Vagina (tissue), 2 donors: ENCODE results near the gene SWI5. TPM values are rescaled to one million over a fixed set of nuclear protein-coding genes. Genes with fewer than 3 reads are reported as not detected.

ENCODE experiments used
- DNase-seq, 2 donors: peaks; one replicate each; pipeline ENCODE4 v3.0.0-alpha.2; 2017; ENCODE audit errors: extremely low spot score in 2 of 2
- H3K27ac ChIP-seq: fragments of 200-600 bp; sonication (generic); one replicate; pipeline ENCODE4 v1.5.1; 2019
- H3K27me3 ChIP-seq: fragments of 200-600 bp; sonication (generic); one replicate; pipeline ENCODE4 v1.5.1; 2019
- H3K36me3 ChIP-seq, 2 donors: fragments of 200-600 bp; sonication (generic); one replicate each; pipeline ENCODE4 v1.5.1; 2017 to 2019
- H3K4me1 ChIP-seq: fragments of 200-600 bp; sonication (generic); one replicate; pipeline ENCODE4 v1.5.1; 2019
- H3K4me3 ChIP-seq, 2 donors: fragments of 200-600 bp; sonication (generic); 1 replicate in 1 of 2; 2 replicates in 1 of 2; pipeline ENCODE4 v1.5.1; 2016 to 2019
- H3K9me3 ChIP-seq: fragments of 200-600 bp; sonication (generic); one replicate; pipeline ENCODE4 v1.5.1; 2019
- POLR2A ChIP-seq, 2 donors: fragments of 450-650 bp; IDR thresholded peaks; one replicate each; pipeline ENCODE4 v1.6.1; 2017; ENCODE audit warnings: antibody characterized with exemption in 2 of 2, mild to moderate bottlenecking in 2 of 2, moderate library complexity in 2 of 2
- POLR2AphosphoS5 ChIP-seq, 2 donors: sonication (generic); formaldehyde crosslinking; IDR thresholded peaks; one replicate each; pipeline ENCODE4 v1.9.0; 2017; ENCODE audit warnings: antibody characterized with exemption in 2 of 2, mild to moderate bottlenecking in 2 of 2, low read depth in 1 of 2; ENCODE audit not compliant: insufficient read depth in 1 of 2
- intact Hi-C: fragments of 100-400 bp; cut with DNase I; formaldehyde crosslinking; loops from one replicate; pipeline ENCODE4 v1.15.1; 2023
- total RNA-seq: library from RNA; depleted of rRNA; stranded (reverse); fragments of >200 nt; gene quantifications from one replicate; pipeline ENCODE4 v1.2.3, GENCODE V29; 2016
- TF ChIP-seq, protein P1 (sequence below), 3 experiments: fragments of 450-650 bp in 2 of 3; fragments of 200-600 bp in 1 of 3; sonication (generic) in 1 of 3; IDR thresholded peaks; one replicate each; pipeline ENCODE4 v1.5.1; 2017 to 2019; ENCODE audit warnings: antibody characterized with exemption in 3 of 3, mild to moderate bottlenecking in 2 of 3, moderate library complexity in 2 of 3

The SWI5 gene
- total RNA-seq, 1 donor from 2014 or later: 42.7 TPM

GRCh38 chr9:128286440-128286839 is 10.4 kb downstream of the SWI5 start:
- no peak for TF ChIP-seq POLR2AphosphoS5 (IDR thresholded peaks at IDR 0.05; ENCODE audit: insufficient read depth in 1 of 2, low read depth in 1 of 2)
- no peak for TF ChIP-seq POLR2A (IDR thresholded peaks at IDR 0.05)
- TF ChIP-seq, protein P1, sequence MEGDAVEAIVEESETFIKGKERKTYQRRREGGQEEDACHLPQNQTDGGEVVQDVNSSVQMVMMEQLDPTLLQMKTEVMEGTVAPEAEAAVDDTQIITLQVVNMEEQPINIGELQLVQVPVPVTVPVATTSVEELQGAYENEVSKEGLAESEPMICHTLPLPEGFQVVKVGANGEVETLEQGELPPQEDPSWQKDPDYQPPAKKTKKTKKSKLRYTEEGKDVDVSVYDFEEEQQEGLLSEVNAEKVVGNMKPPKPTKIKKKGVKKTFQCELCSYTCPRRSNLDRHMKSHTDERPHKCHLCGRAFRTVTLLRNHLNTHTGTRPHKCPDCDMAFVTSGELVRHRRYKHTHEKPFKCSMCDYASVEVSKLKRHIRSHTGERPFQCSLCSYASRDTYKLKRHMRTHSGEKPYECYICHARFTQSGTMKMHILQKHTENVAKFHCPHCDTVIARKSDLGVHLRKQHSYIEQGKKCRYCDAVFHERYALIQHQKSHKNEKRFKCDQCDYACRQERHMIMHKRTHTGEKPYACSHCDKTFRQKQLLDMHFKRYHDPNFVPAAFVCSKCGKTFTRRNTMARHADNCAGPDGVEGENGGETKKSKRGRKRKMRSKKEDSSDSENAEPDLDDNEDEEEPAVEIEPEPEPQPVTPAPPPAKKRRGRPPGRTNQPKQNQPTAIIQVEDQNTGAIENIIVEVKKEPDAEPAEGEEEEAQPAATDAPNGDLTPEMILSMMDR (IDR thresholded peaks at IDR 0.05): no peak
- H3K36me3 ChIP-seq: peaks cover 0 to 23% of the 10 kb centered on the region in 2 donors
- H3K27ac ChIP-seq: no peak overlapping the region

GRCh38 chr9:128288273-128289004 is 12.4 kb downstream of the SWI5 start:
- intact Hi-C loops: no loop called here
- no peak for DNase-seq

More at GRCh38 chr9:128286440-128286839, 10.4 kb downstream of the SWI5 start:
- DNase-seq: no peak
- Histone ChIP-seq H3K27me3 (no peaks in the 10 kb centered on the region), H3K4me3 (no peak overlapping the region), H3K4me1 (no peaks in the 10 kb centered on the region), H3K9me3 (no peaks in the 10 kb centered on the region)
- intact Hi-C loops: no loop called here

DNA sequence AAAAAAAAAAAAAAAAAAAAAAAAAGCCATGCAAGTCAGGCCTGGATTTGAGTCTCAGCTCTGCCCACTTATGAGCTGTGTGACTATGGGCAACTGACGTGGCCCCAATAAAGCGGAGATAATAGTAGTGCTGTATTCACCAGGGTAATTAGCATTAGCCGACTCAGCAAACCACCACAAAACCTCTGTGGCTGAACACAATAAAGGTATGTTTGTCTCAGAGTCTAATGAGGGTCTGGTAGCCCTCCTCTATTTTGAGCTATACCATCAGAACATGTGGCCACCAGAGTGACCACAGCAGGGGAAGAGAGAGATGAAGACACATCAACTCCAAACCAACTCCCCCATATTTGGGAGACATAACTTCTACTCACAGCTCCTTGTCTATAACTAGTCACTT is 15.9 kb downstream of the SWI5 start:
- Histone ChIP-seq H3K9me3 (no peaks in the 10 kb centered on the region), H3K4me1 (no peaks in the 10 kb centered on the region), H3K27me3 (no peaks in the 10 kb centered on the region), H3K27ac (no peak overlapping the region), H3K4me3 (no peak overlapping the region), H3K36me3 (peaks cover 0 to 6% of the 10 kb centered on the region in 2 donors)
- no peak for TF ChIP-seq POLR2AphosphoS5 (IDR thresholded peaks at IDR 0.05; ENCODE audit: insufficient read depth in 1 of 2, low read depth in 1 of 2)
- no peak for TF ChIP-seq POLR2A (IDR thresholded peaks at IDR 0.05)
- TF ChIP-seq, protein P1 (IDR thresholded peaks at IDR 0.05): no peak
- DNase-seq: no peak
- intact Hi-C loops: no loop called here

More at GRCh38 chr9:128288273-128289004, 12.4 kb downstream of the SWI5 start:
- H3K27ac ChIP-seq: no peak overlapping the region
- no peak overlapping the region for H3K4me3 ChIP-seq
- H3K9me3 ChIP-seq: no peaks in the 10 kb centered on the region
- peaks cover 0 to 23% of the 10 kb centered on the region in 2 donors for H3K36me3 ChIP-seq
- no peaks in the 10 kb centered on the region for H3K4me1 ChIP-seq
- no peaks in the 10 kb centered on the region for H3K27me3 ChIP-seq
- TF ChIP-seq POLR2AphosphoS5 (IDR thresholded peaks at IDR 0.05; ENCODE audit: insufficient read depth in 1 of 2, low read depth in 1 of 2) (no peak), POLR2A (IDR thresholded peaks at IDR 0.05) (no peak)
- TF ChIP-seq, protein P1 (IDR thresholded peaks at IDR 0.05): no peak

- Histone ChIP-seq H3K36me3 (peaks cover 0 to 6% of the 10 kb centered on the region in 2 donors), H3K27me3 (no peaks in the 10 kb centered on the region), H3K4me3 (no peak overlapping the region), H3K27ac (no peak overlapping the region), H3K4me1 (no peaks in the 10 kb centered on the region), H3K9me3 (no peaks in the 10 kb centered on the region)
- no peak for DNase-seq
- TF ChIP-seq, protein P1 (IDR thresholded peaks at IDR 0.05): no peak
- TF ChIP-seq POLR2AphosphoS5 (IDR thresholded peaks at IDR 0.05; ENCODE audit: insufficient read depth in 1 of 2, low read depth in 1 of 2): no peak
- no peak for TF ChIP-seq POLR2A (IDR thresholded peaks at IDR 0.05)
- intact Hi-C loops: no loop called here
Measured at GRCh38 chr9:128293091-128293490, 17.0 kb downstream of the SWI5 start.

DNA sequence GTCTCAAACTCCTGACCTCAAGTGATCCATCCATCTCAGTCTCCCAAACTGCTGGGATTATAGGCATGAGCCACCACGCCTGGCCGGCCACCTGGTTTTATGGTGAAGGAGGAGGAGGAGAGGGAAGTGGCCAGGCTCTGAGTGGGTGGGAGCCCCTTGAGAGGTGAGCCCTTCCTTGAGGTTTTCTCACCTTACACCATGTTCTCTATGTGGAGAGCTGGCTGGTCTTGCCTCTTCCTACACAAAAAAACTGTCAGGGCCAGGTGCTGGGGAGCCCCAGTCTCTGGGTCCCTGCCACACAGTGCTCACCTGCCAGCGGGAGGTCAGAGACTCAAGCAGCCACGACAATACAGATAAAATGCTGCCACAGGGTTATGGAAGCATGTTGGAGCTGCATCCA is 18.1 kb downstream of the SWI5 start:
- intact Hi-C loops: no loop called here
- H3K36me3 ChIP-seq: no peaks in the 10 kb centered on the region
- no peaks in the 10 kb centered on the region for H3K4me1 ChIP-seq
- H3K9me3 ChIP-seq: no peaks in the 10 kb centered on the region
- no peak overlapping the region for H3K27ac ChIP-seq
- no peak overlapping the region for H3K4me3 ChIP-seq
- DNase-seq: no peak
- H3K27me3 ChIP-seq: no peaks in the 10 kb centered on the region
- TF ChIP-seq, protein P1 (IDR thresholded peaks at IDR 0.05): no peak
- no peak for TF ChIP-seq POLR2AphosphoS5 (IDR thresholded peaks at IDR 0.05; ENCODE audit: insufficient read depth in 1 of 2, low read depth in 1 of 2)
- TF ChIP-seq POLR2A (IDR thresholded peaks at IDR 0.05): no peak
